Measurements from ENCODE around the gene RETREG3.
"Not testable (repeated sequence)": the region's sequence is repeated elsewhere in the genome, so short reads cannot be mapped to it uniquely, and the experiment has no call there.

Gene RETREG3, protein sequence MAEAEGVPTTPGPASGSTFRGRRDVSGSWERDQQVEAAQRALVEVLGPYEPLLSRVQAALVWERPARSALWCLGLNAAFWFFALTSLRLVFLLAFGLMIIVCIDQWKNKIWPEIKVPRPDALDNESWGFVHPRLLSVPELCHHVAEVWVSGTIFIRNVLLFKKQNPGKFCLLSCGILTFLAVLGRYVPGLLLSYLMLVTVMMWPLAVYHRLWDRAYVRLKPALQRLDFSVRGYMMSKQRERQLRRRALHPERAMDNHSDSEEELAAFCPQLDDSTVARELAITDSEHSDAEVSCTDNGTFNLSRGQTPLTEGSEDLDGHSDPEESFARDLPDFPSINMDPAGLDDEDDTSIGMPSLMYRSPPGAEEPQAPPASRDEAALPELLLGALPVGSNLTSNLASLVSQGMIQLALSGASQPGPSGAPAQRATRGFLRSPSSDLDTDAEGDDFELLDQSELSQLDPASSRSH

DNA sequence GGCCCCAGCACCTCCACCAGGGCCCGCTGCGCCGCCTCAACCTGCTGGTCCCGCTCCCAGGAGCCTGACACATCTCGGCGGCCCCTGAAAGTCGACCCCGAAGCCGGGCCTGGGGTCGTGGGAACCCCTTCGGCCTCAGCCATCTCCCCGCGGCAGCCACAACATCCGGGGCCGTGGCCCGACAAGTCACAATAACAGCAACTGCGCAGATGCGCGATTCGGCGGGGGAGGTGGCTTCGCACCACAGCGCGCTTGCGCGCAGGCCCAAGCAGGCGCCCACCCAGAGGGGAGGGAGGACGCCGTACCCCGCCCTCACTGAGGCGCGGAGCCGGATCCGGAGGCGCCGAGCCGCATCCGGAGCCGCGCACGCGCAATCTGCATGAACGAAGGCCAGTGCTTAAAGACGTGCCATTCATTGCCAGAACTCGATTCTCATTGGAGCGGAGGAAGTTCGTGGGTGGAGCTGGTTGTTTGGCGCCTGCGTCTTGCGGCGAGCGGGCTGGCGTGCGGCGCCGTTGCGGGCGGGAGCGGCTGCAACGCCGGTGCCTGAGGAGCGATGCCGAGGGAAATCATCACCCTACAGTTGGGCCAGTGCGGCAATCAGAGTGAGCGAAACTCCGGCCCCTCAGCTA lies at the start of gene RETREG3, which contains the start of gene TUBG1:
Gene RETREG3 (minus strand): TSS at position 193 of the 632 bp plus-strand sequence. CDS start 50 bp downstream, at position 143.
Gene TUBG1 (plus strand): TSS at position 502 of the 632 bp plus-strand sequence. CDS start 55 bp downstream, at position 557.
- DNase-seq (ENCODE audit: low read depth in 2 of 2) = peak; percentile 98

DNA sequence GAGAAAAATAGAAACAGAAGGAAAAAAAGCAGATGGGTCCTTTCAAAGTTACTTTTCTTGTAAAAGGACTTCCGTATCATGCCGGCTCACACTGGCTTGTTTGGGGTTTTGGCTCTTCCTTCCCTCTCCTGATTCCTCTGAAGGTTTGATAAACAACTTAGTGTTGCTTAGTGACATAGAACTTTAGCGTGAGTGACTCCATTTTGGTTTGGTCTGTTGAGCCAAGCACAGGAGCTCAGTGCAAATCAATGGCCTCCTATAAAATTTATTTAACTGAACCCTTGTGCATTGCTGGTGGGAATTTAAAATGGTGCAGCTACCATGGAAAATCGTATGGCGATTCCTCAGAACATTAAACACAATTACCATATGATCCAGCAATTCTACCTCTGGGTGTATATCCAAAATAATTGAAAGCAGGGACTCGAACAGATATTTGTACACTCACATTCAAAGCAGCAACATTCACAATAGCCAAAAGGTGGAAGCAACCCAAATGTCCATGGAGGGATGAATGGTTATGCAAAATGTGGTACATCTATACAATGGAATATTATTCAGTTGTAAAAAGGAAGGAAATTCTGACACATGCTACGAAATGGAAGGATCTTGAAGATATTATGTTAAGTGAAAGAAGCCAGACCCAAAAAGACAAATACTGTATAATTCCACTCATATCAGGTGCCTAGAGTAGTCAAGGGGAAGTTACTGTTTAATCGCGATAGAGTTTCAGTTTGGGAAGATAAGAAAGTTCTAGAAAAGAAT lies 48.8 kb upstream of the RETREG3 start:
- DNase-seq (ENCODE audit: low read depth in 2 of 2) = no peak

DNA sequence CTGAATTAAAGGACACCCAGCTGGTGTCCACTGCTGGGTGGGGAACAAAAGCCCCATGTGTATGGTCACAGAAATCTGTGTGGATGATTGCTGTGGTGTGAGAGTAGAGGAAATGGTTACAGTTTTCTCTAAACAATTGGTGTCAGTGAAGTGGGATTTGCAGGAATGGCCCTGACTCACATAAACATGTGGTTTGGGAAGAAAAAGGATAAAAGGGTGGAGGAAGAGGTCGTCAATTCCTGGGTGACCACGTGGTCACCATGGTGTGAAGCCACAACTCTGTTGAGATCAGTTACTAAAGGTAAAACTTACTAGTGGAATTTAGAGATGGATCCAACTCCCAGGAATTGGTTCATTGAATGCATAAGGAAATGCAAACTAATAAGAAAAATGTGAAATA lies 46.4 kb upstream of the RETREG3 start:
- DNase-seq (ENCODE audit: low read depth in 2 of 2) = no peak

DNA sequence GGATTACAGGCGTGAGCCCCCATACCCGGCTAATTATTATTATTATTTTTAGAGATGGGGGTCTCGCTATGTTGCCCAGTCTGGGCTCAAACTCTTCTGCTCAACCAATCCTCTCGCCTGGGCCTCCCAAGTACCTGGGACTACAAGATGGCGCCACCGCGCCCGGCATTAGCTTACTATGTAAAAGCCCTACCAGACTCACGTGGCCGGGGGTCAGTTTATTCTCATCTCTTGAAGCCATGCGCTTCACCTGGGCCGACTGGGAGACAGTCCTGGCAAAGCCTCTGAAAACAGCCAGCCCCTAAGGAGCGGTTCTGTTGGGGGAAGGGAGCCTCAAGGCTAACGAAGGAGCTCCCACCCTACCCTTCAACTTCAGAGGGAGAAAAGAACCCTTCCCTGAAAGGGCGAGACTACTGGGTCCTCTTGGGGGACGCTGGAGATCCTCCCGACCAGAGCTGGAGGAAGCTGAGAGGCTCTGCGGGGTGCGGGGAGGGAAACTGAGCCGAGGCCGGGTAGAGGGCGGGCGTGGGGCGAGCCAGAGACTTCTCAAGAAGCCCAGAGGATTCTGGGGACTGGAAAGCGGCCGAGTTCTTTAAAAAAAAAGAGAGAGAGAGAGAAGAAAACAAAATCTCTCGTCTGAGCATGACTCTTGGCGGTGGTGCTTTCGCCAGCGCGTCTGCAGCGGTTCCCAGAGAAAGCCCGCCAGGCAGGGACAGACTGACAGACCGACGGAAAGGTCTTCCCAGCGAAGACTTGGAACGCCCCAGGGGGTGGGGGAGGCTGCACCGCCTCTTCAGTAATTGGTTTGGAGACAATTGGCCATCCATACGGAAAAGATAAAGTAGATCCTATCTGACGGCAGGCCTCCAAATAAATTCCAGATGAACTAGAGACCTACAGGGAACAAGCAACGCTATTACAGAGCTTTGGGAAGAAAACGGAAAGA lies 44.3 kb upstream of the RETREG3 start:
- no peak for DNase-seq (ENCODE audit: low read depth in 2 of 2)

DNA sequence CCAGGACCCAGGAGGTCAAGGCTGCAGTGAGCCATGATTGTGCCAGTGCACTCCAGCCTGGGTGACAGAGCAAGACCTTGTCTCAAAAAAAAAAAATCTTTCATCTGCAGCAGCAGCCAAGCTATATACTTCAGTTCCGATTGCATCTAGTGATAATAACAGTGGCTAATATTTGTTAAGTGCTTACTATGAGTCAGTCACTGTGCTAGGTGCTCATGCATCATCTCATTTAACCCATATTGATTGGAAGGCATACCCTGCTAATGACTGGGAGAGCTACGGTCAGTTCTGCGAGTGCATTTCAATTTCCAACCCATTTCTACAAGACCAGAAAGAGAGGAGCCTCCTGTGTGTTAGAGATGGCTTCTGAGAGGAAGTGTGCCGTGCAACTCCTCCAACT lies 42.2 kb upstream of the RETREG3 start:
- no peak for DNase-seq (ENCODE audit: low read depth in 2 of 2)

DNA sequence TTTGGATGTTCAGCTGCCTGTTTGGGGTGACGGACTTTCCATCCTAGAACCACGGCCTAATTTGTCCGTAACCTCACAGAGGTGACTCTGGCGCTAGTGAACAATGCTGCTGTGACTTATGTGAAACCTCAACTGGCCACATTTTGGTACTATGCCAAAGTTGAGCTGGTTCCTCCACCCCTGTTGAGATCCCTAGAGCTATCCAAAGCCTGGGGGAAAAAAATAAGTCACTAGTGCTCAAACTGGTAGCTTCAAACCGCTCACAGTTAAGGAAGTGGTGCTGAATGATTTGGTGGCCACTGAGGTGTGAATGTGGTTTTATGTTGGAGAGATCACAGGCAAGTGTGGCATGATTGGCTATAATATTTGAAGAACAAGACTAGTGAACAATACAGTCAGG lies 38.6 kb upstream of the RETREG3 start:
- DNase-seq (ENCODE audit: low read depth in 2 of 2) = no peak

DNA sequence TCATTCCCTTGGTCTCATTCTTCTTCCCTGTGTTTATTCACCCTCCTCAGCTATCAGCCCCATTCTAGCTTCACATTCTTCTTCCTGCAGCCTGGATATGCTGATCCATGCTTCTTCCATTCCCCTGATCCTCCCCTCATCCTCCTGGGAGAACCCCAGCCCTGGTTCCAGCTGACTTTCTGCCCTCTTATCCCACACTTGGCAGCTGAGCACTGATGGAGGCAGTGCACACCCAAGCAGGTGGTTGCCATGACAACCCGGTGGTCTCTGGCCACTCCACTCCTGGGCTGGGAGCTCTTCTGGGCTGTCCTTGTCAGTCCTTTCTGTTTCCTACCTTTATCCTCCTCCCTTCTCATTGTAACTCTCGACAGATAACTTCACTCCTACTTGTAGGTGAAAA lies 33.2 kb upstream of the RETREG3 start:
- DNase-seq (ENCODE audit: low read depth in 2 of 2) = no peak

DNA sequence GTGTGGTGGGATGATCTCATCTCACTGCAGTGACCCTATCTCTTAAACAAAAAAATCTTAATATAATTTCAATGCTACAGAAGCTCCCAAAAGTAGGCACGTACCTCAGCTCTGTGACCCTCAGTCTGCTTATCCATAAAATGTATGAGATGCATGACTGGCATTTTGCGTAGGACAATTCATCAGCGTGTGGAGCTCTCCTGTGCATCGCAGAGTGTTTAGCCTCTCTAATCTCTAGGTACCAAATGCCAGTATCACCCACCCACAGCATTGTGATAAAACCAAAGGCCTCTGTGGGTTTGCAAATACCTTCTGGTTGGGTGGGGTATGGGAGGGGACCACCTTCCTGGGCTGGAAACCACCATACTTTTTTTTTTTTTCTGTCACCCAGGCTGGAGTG lies 30.9 kb upstream of the RETREG3 start:
- DNase-seq (ENCODE audit: low read depth in 2 of 2) = no peak

DNA sequence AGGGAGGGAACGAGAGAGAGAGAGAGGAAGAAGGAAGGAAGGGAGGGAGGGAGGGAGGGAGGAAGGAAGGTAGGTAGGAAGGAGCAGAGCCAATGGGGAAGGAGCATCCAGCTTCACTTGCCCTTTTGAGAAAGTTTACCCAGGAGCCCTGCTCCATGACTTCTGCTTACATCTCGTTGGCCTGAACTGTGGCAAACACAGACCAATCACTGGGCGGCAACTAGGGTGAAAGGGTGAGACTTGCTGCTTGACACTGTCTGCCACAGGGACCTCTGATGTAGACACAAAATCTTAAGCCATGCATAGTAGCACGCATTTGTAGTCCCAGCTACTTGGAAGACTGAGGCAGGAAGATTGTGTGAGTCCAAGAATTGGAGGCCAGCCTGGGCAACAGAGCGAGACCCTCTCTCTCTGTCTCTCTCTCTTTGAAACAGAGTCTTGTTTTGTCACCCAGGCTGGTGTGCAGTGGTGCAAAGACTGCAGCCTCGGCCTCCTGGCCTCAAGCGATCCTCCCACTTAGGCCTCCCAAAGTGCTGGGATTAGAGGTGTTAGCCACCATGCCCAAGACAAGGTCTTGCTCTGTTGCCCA lies 30.4 kb upstream of the RETREG3 start:
- DNase-seq (ENCODE audit: low read depth in 2 of 2) = no peak

DNA sequence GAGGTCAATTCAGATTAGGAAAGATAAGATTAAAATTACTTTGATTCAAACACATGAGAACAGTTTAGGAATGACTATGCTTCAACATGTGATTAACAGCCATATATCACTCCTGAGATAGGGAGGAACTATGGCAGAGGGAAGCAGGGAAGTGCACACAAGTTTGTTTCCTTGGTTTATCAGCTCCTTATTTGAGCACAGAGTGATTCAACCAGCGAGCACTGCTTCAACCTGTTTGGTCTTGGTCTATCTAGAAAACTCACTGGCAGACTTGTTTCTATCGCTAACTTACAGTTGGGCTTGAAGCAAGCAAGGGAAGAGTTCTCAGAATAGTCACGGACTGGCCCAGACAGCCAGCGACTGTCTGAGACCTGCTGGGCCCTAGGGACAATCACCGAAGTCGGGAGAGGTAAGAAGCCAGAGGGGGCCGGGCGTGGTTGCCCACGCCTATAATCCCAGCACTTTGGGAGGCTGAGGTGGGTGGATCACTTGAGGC lies 23.8 kb upstream of the RETREG3 start:
- DNase-seq (ENCODE audit: low read depth in 2 of 2) = no peak

DNA sequence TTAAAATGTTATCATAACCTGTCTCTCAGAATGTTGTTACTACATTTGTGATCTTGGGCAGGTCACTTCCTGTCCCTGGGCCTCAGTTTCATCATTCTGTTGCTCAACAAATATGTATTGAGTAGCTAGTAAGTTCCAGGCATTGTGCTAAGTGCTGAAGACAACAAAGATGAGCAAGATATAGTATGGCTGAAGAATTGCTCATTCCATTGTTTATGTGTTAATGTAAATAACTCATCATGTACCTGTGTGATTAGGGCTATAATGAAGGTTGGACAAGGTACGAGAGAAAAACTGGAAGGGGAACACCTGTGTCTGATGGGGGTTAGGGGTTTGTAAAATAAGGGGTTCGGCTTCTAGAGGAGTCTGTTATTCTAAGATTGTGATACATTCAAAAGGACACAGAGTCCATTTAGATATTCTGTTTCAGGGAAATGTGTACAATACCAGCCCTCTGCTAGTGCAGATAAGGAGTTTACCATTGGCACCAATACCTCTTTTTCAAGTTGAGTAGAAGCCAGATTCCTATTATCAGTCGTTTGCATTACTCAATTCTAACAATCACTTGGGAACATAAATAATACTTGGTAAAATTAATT lies 20.3 kb upstream of the RETREG3 start:
- DNase-seq (ENCODE audit: low read depth in 2 of 2) = no peak

DNA sequence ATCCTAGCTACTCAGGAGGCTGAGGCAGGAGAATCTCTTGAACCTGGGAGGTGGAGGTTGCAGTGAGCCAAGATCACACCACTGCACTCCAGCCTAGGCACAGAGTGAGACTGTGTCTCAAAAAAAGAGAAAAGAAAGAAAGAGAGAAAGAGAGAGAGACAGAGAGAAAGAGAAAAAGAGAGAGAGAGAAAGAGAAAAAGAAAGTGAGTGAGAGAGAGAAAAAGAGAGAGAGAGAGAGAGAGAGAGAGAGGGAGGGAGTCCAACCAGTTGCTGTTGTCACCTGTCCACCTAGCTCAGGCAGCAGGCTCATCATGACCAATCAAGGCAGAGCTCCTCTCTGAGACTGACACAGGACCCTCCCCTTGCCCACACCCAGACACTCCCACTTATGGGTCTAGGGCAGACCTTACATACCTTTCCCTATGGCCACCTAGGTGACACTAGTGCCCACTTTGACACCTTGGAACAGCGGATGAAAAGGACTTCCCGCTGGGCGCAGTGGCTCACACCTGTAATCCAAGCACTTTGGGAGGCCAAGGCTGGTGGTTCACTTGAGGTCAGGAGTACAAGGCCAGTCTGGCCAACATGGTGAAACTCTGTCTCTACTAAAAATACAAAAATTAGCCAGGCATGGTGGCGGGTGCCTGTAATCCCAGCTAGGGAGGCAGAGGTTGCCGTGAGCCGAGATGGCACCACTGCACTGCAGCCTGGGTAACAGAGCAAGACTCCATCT lies 18.0 kb upstream of the RETREG3 start:
- not testable (repeated sequence) for DNase-seq (ENCODE audit: low read depth in 2 of 2)

DNA sequence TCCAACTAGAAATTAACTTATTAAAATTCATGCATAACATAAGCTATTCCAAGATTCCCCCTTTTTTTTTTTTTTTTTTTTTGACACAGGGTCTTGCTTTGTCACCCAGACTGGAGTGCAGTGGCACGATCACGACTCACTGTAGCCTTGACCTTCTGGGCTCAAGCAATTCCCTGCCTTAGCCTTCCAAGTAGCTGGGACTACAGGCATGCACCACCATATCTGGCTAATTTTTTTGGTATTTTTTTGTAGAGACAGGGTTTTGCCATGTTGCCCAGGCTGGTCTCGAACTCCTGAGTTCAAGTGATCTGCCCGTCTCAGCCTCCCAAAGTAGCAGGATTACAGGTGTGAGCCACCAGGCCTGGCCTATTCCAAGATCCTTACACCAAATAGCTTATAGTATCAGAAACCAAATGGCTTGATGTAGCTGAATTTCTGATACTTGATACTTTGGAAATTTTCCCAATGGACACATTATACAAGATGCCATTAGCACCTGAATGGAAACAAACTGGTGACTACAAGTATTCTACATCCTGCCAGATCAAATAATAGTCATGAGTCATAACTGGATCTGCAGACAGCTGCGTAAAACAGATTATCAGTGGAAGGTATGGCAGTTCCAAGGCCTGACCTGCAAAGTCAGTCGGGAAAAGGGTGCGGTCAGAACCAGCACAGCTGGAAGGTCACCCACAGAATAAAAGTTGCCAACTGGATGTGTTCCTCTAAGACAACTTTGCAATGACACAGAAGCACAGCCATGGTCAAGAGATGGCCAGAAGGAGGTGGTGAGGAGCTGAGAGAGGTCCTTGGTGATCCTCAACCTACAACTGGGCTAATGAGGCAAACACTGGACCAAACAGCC lies 14.8 kb upstream of the RETREG3 start:
- DNase-seq (ENCODE audit: low read depth in 2 of 2) = no peak

DNA sequence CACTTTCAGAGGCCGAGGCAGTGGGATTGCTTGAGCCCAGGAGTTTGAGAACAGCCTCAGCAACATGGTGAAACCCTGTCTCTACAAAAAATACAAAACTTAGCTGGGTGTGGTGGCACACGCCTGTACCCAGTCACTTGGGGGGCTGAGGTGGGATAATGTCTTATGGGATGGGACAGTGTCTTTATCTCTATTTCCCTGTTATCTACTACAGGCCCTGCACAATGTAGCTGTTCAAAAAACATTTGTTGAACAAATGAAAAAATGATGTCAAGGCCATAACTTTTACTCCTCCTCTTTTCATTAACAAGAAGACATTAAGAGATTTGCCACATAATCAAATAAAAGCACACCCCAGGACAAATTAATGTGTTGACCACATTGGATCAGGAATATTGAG lies 14.1 kb upstream of the RETREG3 start:
- no peak for DNase-seq (ENCODE audit: low read depth in 2 of 2)

DNA sequence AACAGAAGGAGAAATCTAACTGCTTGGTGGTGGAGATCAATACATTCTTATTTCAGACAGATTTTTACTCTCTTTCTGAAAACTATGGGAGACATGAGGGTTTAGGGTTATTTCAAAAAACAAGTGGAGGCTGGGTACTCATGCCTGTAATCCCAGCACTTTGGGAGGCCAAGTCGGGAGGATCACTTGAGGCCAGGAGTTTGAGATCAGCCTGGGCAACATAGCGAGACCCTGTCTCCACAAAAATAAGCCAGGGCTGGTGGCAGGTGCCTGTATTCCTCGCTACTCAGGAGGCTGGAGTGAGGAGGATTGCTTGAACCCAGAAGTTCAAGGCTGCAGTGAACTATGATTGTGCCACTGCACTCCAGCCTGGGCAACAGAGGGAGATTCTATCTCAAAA lies 12.8 kb upstream of the RETREG3 start:
- not testable (repeated sequence) for DNase-seq (ENCODE audit: low read depth in 2 of 2)

DNA sequence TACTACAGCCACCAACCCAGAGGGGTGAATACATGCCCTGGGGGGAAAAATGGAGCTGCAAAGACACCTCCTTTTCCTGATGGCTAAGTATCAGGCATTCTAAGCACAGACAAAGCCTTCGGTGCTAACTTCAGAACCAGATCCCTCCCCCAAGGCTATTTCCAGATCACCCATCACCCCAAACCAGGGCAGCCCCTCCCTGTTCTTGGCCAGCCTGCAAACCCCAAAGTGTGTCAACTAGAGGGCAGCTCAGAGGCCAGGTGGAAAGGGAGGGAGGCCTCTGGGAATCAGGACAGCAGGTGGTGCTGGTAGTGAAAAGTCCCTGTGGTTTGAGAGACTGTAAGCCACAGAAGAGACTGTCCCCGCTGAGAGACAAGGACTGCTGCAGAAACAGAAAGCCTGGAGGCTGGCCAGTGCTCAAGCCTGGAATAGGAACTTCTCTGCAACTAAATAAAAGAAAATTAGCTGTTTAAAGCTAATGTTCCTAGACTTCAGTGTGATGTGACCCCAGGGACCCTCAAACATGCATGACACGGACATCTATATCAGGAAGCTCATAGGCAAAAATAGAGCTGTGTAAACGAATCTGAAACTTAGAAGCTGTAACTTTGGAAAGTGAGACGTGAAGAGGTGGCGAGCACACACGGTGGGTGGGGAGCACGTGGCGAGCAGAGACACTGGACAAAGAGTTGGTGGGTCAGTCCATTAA lies 9.4 kb upstream of the RETREG3 start:
- no peak for DNase-seq (ENCODE audit: low read depth in 2 of 2)

DNA sequence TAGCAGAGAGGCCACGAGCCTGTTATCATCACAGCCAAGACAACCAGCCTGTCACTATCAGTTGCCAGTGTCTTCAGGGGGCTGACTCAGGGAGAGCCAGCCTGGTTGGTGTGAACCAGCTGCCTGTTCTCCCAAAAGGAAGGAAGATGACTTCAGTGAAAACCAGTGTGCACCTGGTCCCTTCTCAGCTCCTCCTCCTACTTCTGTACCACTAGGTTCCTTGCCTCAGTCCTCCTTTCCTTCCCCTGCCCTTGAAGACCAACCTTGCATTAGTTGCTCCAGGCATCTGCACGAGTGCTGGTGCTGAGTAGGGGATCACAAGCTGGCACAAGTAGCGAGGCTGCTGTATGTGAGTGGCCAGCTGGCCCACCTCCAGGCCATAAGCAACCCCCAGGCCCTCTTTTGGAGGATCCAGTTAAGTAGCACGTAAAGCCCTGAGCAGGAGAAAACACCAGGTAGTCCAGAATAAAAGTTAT lies 8.8 kb upstream of the RETREG3 start:
- no peak for DNase-seq (ENCODE audit: low read depth in 2 of 2)
